Adipocyte (in vitro differentiated cells): ENCODE data around the gene NR2F1.

Experiments used
- DNase-seq: peaks from one replicate; pipeline ENCODE4 v3.0.0-alpha.2; 2015; ENCODE audit warnings: low read depth
- H3K27me3 ChIP-seq: replicated peaks from 2 replicates; pipeline ENCODE4 v1.7.0; 2013; ENCODE audit warnings: mild to moderate bottlenecking, low read length, moderate library complexity; ENCODE audit not compliant: control insufficient read depth, insufficient read depth
- H3K36me3 ChIP-seq: 2 replicates; pipeline ENCODE4 v1.7.0; 2013; ENCODE audit warnings: low read length, mild to moderate bottlenecking, moderate library complexity; ENCODE audit not compliant: control insufficient read depth, insufficient read depth, severe bottlenecking
- H3K4me1 ChIP-seq: 2 replicates; pipeline ENCODE4 v1.7.0; 2013; ENCODE audit warnings: mild to moderate bottlenecking, low read length, moderate library complexity; ENCODE audit not compliant: control insufficient read depth, insufficient read depth
- H3K4me3 ChIP-seq: 2 replicates; pipeline ENCODE4 v1.7.0; 2013; ENCODE audit warnings: mild to moderate bottlenecking, low read length, moderate library complexity
- H3K9ac ChIP-seq: 2 replicates; pipeline ENCODE4 v1.7.0; 2013; ENCODE audit warnings: mild to moderate bottlenecking, low read length, moderate library complexity
- H3K9me3 ChIP-seq: 2 replicates; pipeline ENCODE4 v1.7.0; 2013; ENCODE audit warnings: mild to moderate bottlenecking, low read length, moderate library complexity; ENCODE audit not compliant: control insufficient read depth

Gene NR2F1

GRCh38 chr5:93587597-93588351 is 4.8 kb downstream of the NR2F1 start:
- H3K36me3 ChIP-seq = peaks cover 9% of the 10 kb centered on the region
- DNase-seq = no peak
- H3K9me3 ChIP-seq = no peaks in the 10 kb centered on the region
- peaks cover 9% of the 10 kb centered on the region for H3K4me1 ChIP-seq
- H3K4me3 ChIP-seq = no peak overlapping the region
- H3K9ac ChIP-seq = no peak overlapping the region
- H3K27me3 ChIP-seq = no peaks in the 10 kb centered on the region

GRCh38 chr5:93588352-93589151 is 5.5 kb downstream of the NR2F1 start:
- Histone ChIP-seq H3K27me3 (no peaks in the 10 kb centered on the region), H3K4me1 (peaks cover 9% of the 10 kb centered on the region), H3K9me3 (no peaks in the 10 kb centered on the region), H3K36me3 (peaks cover 12% of the 10 kb centered on the region), H3K4me3 (no peak overlapping the region), H3K9ac (no peak overlapping the region)
- DNase-seq = no peak

DNA sequence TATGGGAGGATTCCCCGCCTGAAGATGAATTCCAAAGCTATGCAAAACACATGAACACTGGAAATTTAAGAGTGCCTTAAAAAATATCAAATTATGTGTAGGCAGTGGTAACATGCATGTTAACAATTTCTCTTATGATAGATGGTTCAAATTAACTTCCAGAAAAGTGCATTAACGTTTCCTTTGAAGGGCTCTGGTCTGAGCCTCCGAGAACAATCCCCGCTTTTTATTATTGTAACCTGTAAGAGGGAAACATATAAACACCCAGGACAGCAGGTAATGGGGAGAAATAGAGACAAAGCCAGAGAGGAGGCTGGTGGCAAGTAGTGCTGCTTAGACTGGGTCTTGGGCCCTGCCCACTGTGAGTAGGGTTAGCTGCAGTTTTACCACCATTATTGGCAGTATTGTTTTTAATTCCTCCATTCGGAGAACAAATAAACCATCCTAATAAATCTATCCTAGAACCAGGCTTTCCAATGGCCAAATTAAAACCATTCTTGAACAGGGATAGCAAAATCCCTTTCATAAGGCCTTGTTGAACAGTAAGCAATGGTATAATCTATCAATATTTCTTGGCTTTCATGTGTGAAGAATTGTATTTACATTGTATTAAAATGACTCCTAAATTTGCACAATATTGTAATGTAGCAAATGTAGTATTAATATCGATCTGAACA is 6.3 kb downstream of the NR2F1 start:
- Histone ChIP-seq H3K4me3 (no peak overlapping the region), H3K9ac (no peak overlapping the region), H3K36me3 (peaks cover 19% of the 10 kb centered on the region), H3K9me3 (no peaks in the 10 kb centered on the region), H3K27me3 (no peaks in the 10 kb centered on the region), H3K4me1 (peaks cover 9% of the 10 kb centered on the region)
- no peak for DNase-seq

GRCh38 chr5:93589829-93590215 is 6.8 kb downstream of the NR2F1 start:
- H3K9me3 ChIP-seq = no peaks in the 10 kb centered on the region
- H3K9ac ChIP-seq = no peak overlapping the region
- DNase-seq = no peak
- no peak overlapping the region for H3K4me3 ChIP-seq
- H3K27me3 ChIP-seq = no peaks in the 10 kb centered on the region
- H3K36me3 ChIP-seq = peaks cover 24% of the 10 kb centered on the region
- peaks cover 9% of the 10 kb centered on the region for H3K4me1 ChIP-seq

- H3K4me3 ChIP-seq = no peak overlapping the region
- H3K36me3 ChIP-seq = peaks cover 27% of the 10 kb centered on the region
- no peaks in the 10 kb centered on the region for H3K27me3 ChIP-seq
These were observed 7.5 kb downstream of the NR2F1 start for GRCh38 chr5:93590493-93590892.

GRCh38 chr5:93591323-93591945 is 8.4 kb downstream of the NR2F1 start:
- no peaks in the 10 kb centered on the region for H3K9me3 ChIP-seq
- H3K4me3 ChIP-seq = no peak overlapping the region
- H3K27me3 ChIP-seq = no peaks in the 10 kb centered on the region
- DNase-seq = no peak
- H3K36me3 ChIP-seq = peaks cover 27% of the 10 kb centered on the region
- no peaks in the 10 kb centered on the region for H3K4me1 ChIP-seq
- no peak overlapping the region for H3K9ac ChIP-seq

More at GRCh38 chr5:93590493-93590892, 7.5 kb downstream of the NR2F1 start:
- no peak overlapping the region for H3K9ac ChIP-seq
- H3K4me1 ChIP-seq = peaks cover 9% of the 10 kb centered on the region
- no peaks in the 10 kb centered on the region for H3K9me3 ChIP-seq
- DNase-seq = no peak

GRCh38 chr5:93592883-93593282 is 9.9 kb downstream of the NR2F1 start:
- Histone ChIP-seq H3K27me3 (no peaks in the 10 kb centered on the region), H3K36me3 (peaks cover 26% of the 10 kb centered on the region), H3K9ac (no peak overlapping the region), H3K4me3 (no peak overlapping the region), H3K4me1 (no peaks in the 10 kb centered on the region), H3K9me3 (no peaks in the 10 kb centered on the region)
- no peak for DNase-seq

DNA sequence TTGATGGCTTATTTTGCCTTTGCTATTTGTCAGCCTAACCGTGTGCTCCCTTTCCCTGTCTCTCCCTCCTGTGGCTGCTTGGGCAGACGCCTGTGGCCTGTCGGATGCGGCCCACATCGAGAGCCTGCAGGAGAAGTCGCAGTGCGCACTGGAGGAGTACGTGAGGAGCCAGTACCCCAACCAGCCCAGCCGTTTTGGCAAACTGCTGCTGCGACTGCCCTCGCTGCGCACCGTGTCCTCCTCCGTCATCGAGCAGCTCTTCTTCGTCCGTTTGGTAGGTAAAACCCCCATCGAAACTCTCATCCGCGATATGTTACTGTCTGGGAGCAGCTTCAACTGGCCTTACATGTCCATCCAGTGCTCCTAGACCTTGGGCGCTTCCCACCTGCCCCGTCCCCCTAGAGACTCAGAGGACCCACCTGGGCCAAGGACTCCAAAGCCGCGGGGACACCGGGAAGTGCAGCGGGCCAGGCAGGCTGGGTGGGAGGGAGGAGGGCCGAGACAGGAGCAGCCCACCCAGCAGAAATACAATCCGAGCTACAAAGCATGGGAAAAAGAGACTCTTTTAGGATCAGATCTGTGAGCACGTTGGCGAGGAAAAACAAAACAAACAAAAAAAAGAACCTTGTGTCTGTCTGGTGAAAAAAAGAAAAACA is 10.6 kb downstream of the NR2F1 start:
- Histone ChIP-seq H3K36me3 (peaks cover 23% of the 10 kb centered on the region), H3K27me3 (no peaks in the 10 kb centered on the region), H3K9me3 (no peaks in the 10 kb centered on the region), H3K9ac (no peak overlapping the region), H3K4me3 (no peak overlapping the region), H3K4me1 (no peaks in the 10 kb centered on the region)
- no peak for DNase-seq

GRCh38 chr5:93594591-93595419 is 11.8 kb downstream of the NR2F1 start:
- Histone ChIP-seq H3K36me3 (peaks cover 23% of the 10 kb centered on the region), H3K27me3 (peaks cover 5% of the 10 kb centered on the region), H3K4me1 (no peaks in the 10 kb centered on the region), H3K9me3 (no peaks in the 10 kb centered on the region), H3K4me3 (no peak overlapping the region), H3K9ac (no peak overlapping the region)
- DNase-seq = no peak

DNA sequence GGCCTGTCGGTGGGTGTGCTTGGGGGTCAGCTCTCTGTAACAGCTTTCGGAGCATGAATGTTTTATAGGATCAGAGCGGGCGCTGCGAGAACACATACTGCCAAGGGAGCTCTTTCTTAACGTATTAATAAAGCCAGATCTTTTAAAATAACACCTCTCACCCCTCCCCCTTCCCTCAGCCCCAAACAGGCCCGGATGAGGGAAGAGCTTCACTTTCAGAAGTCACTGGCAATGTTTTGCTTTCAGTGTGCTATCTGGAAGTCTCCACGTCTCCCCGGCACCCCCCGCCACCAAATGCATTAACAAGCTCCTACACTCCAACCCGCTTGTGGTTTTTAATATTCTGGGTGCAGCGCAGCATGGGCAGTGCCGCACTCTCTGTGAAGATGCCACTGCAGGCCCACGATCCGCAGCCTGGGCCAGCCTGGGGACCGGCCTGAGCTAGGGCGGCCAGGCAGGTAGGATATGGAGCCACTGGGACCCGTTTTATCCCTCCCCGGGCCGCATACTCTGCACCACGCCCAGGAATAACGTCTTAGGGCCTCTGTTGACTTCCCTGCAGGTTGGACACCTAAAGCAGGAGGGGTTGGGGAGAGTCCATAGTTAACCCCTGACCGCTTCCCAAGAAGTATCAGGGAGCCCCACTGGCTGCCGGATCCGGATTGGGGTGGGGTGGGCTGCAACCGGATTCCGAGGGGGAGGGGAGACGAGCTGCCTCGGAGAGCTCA is 12.6 kb downstream of the NR2F1 start:
- Histone ChIP-seq H3K9me3 (no peaks in the 10 kb centered on the region), H3K9ac (no peak overlapping the region), H3K4me1 (no peaks in the 10 kb centered on the region), H3K27me3 (peaks cover 5% of the 10 kb centered on the region), H3K36me3 (peaks cover 23% of the 10 kb centered on the region), H3K4me3 (no peak overlapping the region)
- no peak for DNase-seq
